HCT116 (cell line): ENCODE data around the gene PTPN18. TPM values are rescaled to one million over a fixed set of nuclear protein-coding genes. Genes with fewer than 3 reads are reported as not detected.

ENCODE experiments used
- ATAC-seq: fragments of 200-7000 bp; cut with Tn5 transposase; 2 replicates; pipeline ENCODE4 v1.9.1; 2020; ENCODE audit warnings: mild to moderate bottlenecking, moderate library complexity
- BruUV-seq: library from RNA; stranded (reverse); fragments of 400-500 nt; replicated peaks from 2 replicates; lab custom pipeline; 2021; lab: Mats Ljungman, UMichigan
- CTCF ChIA-PET: fragments of 300-600 bp; sonication (Branson Sonifier 250); formaldehyde crosslinking; loops from one replicate; lab custom pipeline; 2021; ENCODE audit warnings: antibody characterized with exemption; lab: Charles Lee
- POLR2A ChIA-PET: fragments of 300-600, 350-600 bp; sonication (Branson Sonifier 250); formaldehyde crosslinking; loops from one replicate; lab custom pipeline; 2021; ENCODE audit warnings: antibody characterized with exemption; lab: Charles Lee
- RAD21 ChIA-PET, 2 experiments: fragments of 300-600 bp; sonication (Branson Sonifier 250); formaldehyde crosslinking; loops; one replicate each; lab custom pipeline; 2023; ENCODE audit warnings: low total read pairs in 2 of 2; ENCODE audit not compliant: uncharacterized antibody in 2 of 2, unreplicated experiment in 2 of 2, low non-redundant PET in 1 of 2; lab: Charles Lee
- DNase-seq: peaks from one replicate; pipeline ENCODE4 v3.0.0-alpha.2; 2010; ENCODE audit warnings: low read depth, low spot score
- H2AFZ ChIP-seq: fragments of 200-600 bp; shearing (Covaris generic), sonication (generic); 2 replicates; pipeline ENCODE4 v1.6.1; 2017; ENCODE audit warnings: low read depth, mixed run types, mixed read lengths, antibody characterized with exemption, low read length; ENCODE audit not compliant: poor library complexity, severe bottlenecking
- H3K27ac ChIP-seq: 2 replicates; pipeline ENCODE4 v1.5.1; 2012; ENCODE audit warnings: low read depth, low read length
- H3K27me3 ChIP-seq: fragments of 200-600 bp; sonication (generic); 2 replicates; pipeline ENCODE4 v1.6.1; 2016; ENCODE audit warnings: mixed run types, low read length, mixed read lengths; ENCODE audit not compliant: insufficient read depth
- H3K36me3 ChIP-seq, 2 experiments: fragments of 200-500 bp in 1 of 2; fragments of 200-600 bp in 1 of 2; sonication (Bioruptor generic) in 1 of 2; sonication (generic) in 1 of 2; 2 replicates each; pipeline versions ENCODE4 v1.5.1 to v1.6.1; 2014 to 2016; ENCODE audit warnings: low read length in 2 of 2, inconsistent platforms in 1 of 2, mixed read lengths in 1 of 2, mixed run types in 1 of 2; ENCODE audit not compliant: insufficient read depth in 2 of 2, control insufficient read depth in 1 of 2
- H3K4me1 ChIP-seq, 2 experiments: fragments of 200-600 bp in 1 of 2; sonication (generic) in 1 of 2; 2 replicates each; pipeline versions ENCODE4 v1.5.1 to v1.6.1; 2012 to 2017; ENCODE audit warnings: low read length in 2 of 2, inconsistent platforms in 1 of 2, mild to moderate bottlenecking in 1 of 2, mixed read lengths in 1 of 2, mixed run types in 1 of 2, moderate library complexity in 1 of 2; ENCODE audit not compliant: insufficient read depth in 2 of 2, control insufficient read depth in 1 of 2
- H3K4me2 ChIP-seq: fragments of 200-600 bp; sonication (generic); 2 replicates; pipeline ENCODE4 v1.6.1; 2017; ENCODE audit warnings: mixed run types, low read length, mixed read lengths
- H3K4me3 ChIP-seq, 2 experiments: fragments of 200-600 bp in 1 of 2; sonication (generic) in 1 of 2; replicated peaks in 1 of 2; 2 replicates each; pipeline ENCODE4 v1.5.1; 2011 to 2016; ENCODE audit warnings: low read length in 2 of 2, control low read depth in 1 of 2, low read depth in 1 of 2, mild to moderate bottlenecking in 1 of 2, mixed read lengths in 1 of 2, mixed run types in 1 of 2
- H3K79me2 ChIP-seq: fragments of 200-600 bp; sonication (generic); 2 replicates; pipeline ENCODE4 v1.6.1; 2017; ENCODE audit warnings: mild to moderate bottlenecking, mixed run types, low read length, moderate library complexity, mixed read lengths; ENCODE audit not compliant: insufficient read depth
- H3K9ac ChIP-seq: fragments of 200-600 bp; sonication (generic); 2 replicates; pipeline ENCODE4 v1.6.1; 2016; ENCODE audit warnings: low read length, mixed read lengths
- H3K9me2 ChIP-seq: fragments of 200-600 bp; sonication (generic), shearing (Covaris generic); 2 replicates; pipeline ENCODE4 v1.6.1; 2017; ENCODE audit warnings: mixed run types, mild to moderate bottlenecking, moderate library complexity; ENCODE audit not compliant: insufficient read depth
- H3K9me3 ChIP-seq, 2 experiments: fragments of 200-500 bp in 1 of 2; fragments of 200-600 bp in 1 of 2; sonication (Bioruptor generic) in 1 of 2; sonication (generic) in 1 of 2; 2 replicates each; pipeline ENCODE4 v1.6.1; 2014 to 2017; ENCODE audit warnings: low read length in 2 of 2, mixed read lengths in 2 of 2, inconsistent platforms in 1 of 2, low read depth in 1 of 2, mild to moderate bottlenecking in 1 of 2, mixed run types in 1 of 2, moderate library complexity in 1 of 2; ENCODE audit not compliant: control insufficient read depth in 1 of 2, insufficient read depth in 1 of 2
- H4K20me1 ChIP-seq: fragments of 200-600 bp; sonication (generic), shearing (Covaris generic); 2 replicates; pipeline ENCODE4 v1.6.1; 2017; ENCODE audit warnings: mixed run types, mild to moderate bottlenecking, moderate library complexity; ENCODE audit not compliant: insufficient read depth
- CBX3 ChIP-seq: IDR thresholded peaks from 2 replicates; pipeline ENCODE4 v1.6.1; 2012; ENCODE audit warnings: low read depth
- CTCF ChIP-seq, 3 experiments: fragments of 200-600 bp in 1 of 3; sonication (generic) in 1 of 3; IDR thresholded peaks in 2 of 3; conservative IDR thresholded peaks in 1 of 3; 2 replicates each; pipeline ENCODE4 v1.5.1; 2012 to 2017; ENCODE audit warnings: low read depth in 2 of 3, low read length in 2 of 3, antibody characterized with exemption in 1 of 3, borderline replicate concordance in 1 of 3, control low read depth in 1 of 3, mild to moderate bottlenecking in 1 of 3, mixed read lengths in 1 of 3, mixed run types in 1 of 3, moderate library complexity in 1 of 3; ENCODE audit not compliant: insufficient read depth in 1 of 3
- EGR1 ChIP-seq: IDR thresholded peaks from 2 replicates; pipeline ENCODE4 v1.6.1; 2012; ENCODE audit warnings: low read depth
- EZH2phosphoT487 ChIP-seq: fragments of 200-600 bp; IDR thresholded peaks from 2 replicates; pipeline ENCODE4 v1.6.1; 2018; ENCODE audit warnings: antibody characterized with exemption, borderline replicate concordance
- FOSL1 ChIP-seq: IDR thresholded peaks from 2 replicates; pipeline ENCODE4 v1.6.1; 2012; ENCODE audit warnings: low read depth
- JUND ChIP-seq: IDR thresholded peaks from 2 replicates; pipeline ENCODE4 v1.6.1; 2012
- POLR2A ChIP-seq: IDR thresholded peaks from 2 replicates; pipeline ENCODE4 v1.7.0; 2011; ENCODE audit warnings: borderline replicate concordance; ENCODE audit not compliant: insufficient read depth, insufficient read length; ENCODE audit errors: extremely low read depth
- POLR2AphosphoS5 ChIP-seq: IDR thresholded peaks from 2 replicates; pipeline ENCODE4 v1.6.1; 2011; ENCODE audit warnings: mild to moderate bottlenecking, low read depth, low read length, moderate library complexity
- REST ChIP-seq: IDR thresholded peaks from 2 replicates; pipeline ENCODE4 v1.6.1; 2012; ENCODE audit warnings: low read depth
- SIN3A ChIP-seq: IDR thresholded peaks from 2 replicates; pipeline ENCODE4 v1.6.1; 2012; ENCODE audit warnings: low read depth
- SRF ChIP-seq: IDR thresholded peaks from 2 replicates; pipeline ENCODE4 v1.6.1; 2012; ENCODE audit warnings: low read depth
- TCF7L2 ChIP-seq: IDR thresholded peaks from 2 replicates; pipeline ENCODE4 v1.7.0; 2011; ENCODE audit warnings: borderline replicate concordance, inconsistent platforms; ENCODE audit not compliant: insufficient read depth, insufficient read length; ENCODE audit errors: extremely low read depth
- ZFX ChIP-seq: fragments of 450-650 bp; IDR thresholded peaks from 2 replicates; pipeline ENCODE4 v1.6.1; 2017
- ZNF274 ChIP-seq: fragments of 200-500 bp; sonication (Bioruptor generic); IDR thresholded peaks from 2 replicates; pipeline ENCODE4 v1.6.1; 2014; ENCODE audit warnings: mild to moderate bottlenecking, low read depth, low read length, inconsistent platforms
- intact Hi-C: fragments of 100-400 bp; cut with micrococcal nuclease; formaldehyde crosslinking; loops from 2 replicates; pipeline ENCODE4 v1.10.0; 2022
- total RNA-seq: library from RNA; stranded (reverse); gene quantifications from one replicate; pipeline ENCODE4 v1.2.1, GENCODE V29; 2021; ENCODE audit not compliant: unreplicated experiment

Gene PTPN18
- total RNA-seq, 1 experiment from 2014 or later = 52.4 TPM

GRCh38 chr2:130313812-130314334 lies 42.0 kb upstream of the PTPN18 start:
- intact Hi-C loops = loop anchor here (10.0 kb wide), 1 partner anchor 289 kb away; no protein-coding TSS in a partner anchor
- H3K9me2 ChIP-seq = no peaks in the 10 kb centered on the region
- H3K27ac ChIP-seq = no peak overlapping the region
- POLR2A ChIA-PET = no interaction called here
- H2AFZ ChIP-seq = no peak overlapping the region
- H3K9ac ChIP-seq = no peak overlapping the region
- H3K27me3 ChIP-seq = peaks cover 13% of the 10 kb centered on the region; the same call in 1 of the 2 replicates
- no peaks in the 10 kb centered on the region for H3K4me1 ChIP-seq
- RAD21 ChIA-PET = no interaction called here
- no peak for TF ChIP-seq SRF
- no peak for TF ChIP-seq EGR1
- no peak for TF ChIP-seq ZFX
- TF ChIP-seq JUND = no peak
- TF ChIP-seq CTCF (IDR thresholded peaks at IDR 0.05 in 2 of 3, conservative IDR thresholded peaks at IDR 0.05 in 1 of 3; ENCODE audit: borderline replicate concordance in 1 of 3, insufficient read depth in 1 of 3, low read depth in 2 of 3, low read length in 2 of 3) = no peak
- no peak for TF ChIP-seq ZNF274
- no peak for TF ChIP-seq FOSL1
- no peak for TF ChIP-seq REST
- TF ChIP-seq POLR2AphosphoS5 = no peak
- no peak for TF ChIP-seq POLR2A
- TF ChIP-seq SIN3A = no peak
- TF ChIP-seq CBX3 = no peak
- no peak for TF ChIP-seq TCF7L2
- TF ChIP-seq EZH2phosphoT487 = no peak
- CTCF ChIA-PET = no interaction called here
- no peaks in the 10 kb centered on the region for H4K20me1 ChIP-seq
- BruUV-seq = no TSS peak
- no peak for DNase-seq
- no peak overlapping the region for H3K4me3 ChIP-seq
- no peaks in the 10 kb centered on the region for H3K36me3 ChIP-seq
- no peak for ATAC-seq
- H3K79me2 ChIP-seq = no peaks in the 10 kb centered on the region
- H3K9me3 ChIP-seq = no peaks in the 10 kb centered on the region
- H3K4me2 ChIP-seq = no peak overlapping the region
